ENCODE measurements around the gene SNRNP48. TPM values are rescaled to one million over a fixed set of nuclear protein-coding genes. Genes with fewer than 3 reads are reported as not detected.

The SNRNP48 gene
- total and polyA plus RNA-seq, 5 donors: 10.7 to 17.6 (median 14.4) TPM

GRCh38 chr6:7546020-7546369 is 44.0 kb upstream of the SNRNP48 start:
- Histone ChIP-seq H3K9me3 (ENCODE audit: control insufficient read depth, low read length) (no peaks in the 10 kb centered on the region), H3K4me1 (ENCODE audit: control insufficient read depth, insufficient read depth, low read length) (peaks cover 2% of the 10 kb centered on the region), H3K27me3 (ENCODE audit: control insufficient read depth, insufficient read depth) (no peaks in the 10 kb centered on the region), H3K4me3 (ENCODE audit: low read length) (no peak overlapping the region), H3K27ac (ENCODE audit: low read length) (peak overlapping the region; percentile 95)
- intact Hi-C loops (cut with DNase I): loop anchor here in 1 of 4 donors (10.0 kb wide), 1 partner anchor 121 kb away; no protein-coding TSS in a partner anchor
- WGBS: 75% methylated on average over 6 of the region's 6 CpGs
- ATAC-seq (no peak), DNase-seq (no peak)

- no peaks in the 10 kb centered on the region for H3K27me3 ChIP-seq (ENCODE audit: control insufficient read depth, insufficient read depth)
- no peak overlapping the region for H3K4me3 ChIP-seq (ENCODE audit: low read length)
- WGBS: 88% methylated on average over 2 of the region's 2 CpGs
- DNase-seq: no peak
- no peaks in the 10 kb centered on the region for H3K9me3 ChIP-seq (ENCODE audit: control insufficient read depth, low read length)
- ATAC-seq: no peak
- intact Hi-C loops (cut with DNase I): loop anchor here in 1 of 4 donors (10.0 kb wide), 1 partner anchor 122 kb away; no protein-coding TSS in a partner anchor
- no peak overlapping the region for H3K27ac ChIP-seq (ENCODE audit: low read length)
- peaks cover 2% of the 10 kb centered on the region for H3K4me1 ChIP-seq (ENCODE audit: control insufficient read depth, insufficient read depth, low read length)
Observed at GRCh38 chr6:7546383-7546782, 43.6 kb upstream of the SNRNP48 start.

GRCh38 chr6:7546896-7547295 is 43.1 kb upstream of the SNRNP48 start:
- Histone ChIP-seq H3K4me1 (ENCODE audit: control insufficient read depth, insufficient read depth, low read length) (peaks cover 2% of the 10 kb centered on the region), H3K27me3 (ENCODE audit: control insufficient read depth, insufficient read depth) (no peaks in the 10 kb centered on the region), H3K4me3 (ENCODE audit: low read length) (no peak overlapping the region), H3K27ac (ENCODE audit: low read length) (peak overlapping the region; percentile 30), H3K9me3 (ENCODE audit: control insufficient read depth, low read length) (no peaks in the 10 kb centered on the region)
- intact Hi-C loops (cut with DNase I): loop anchor here in 1 of 4 donors (10.0 kb wide), 1 partner anchor 122 kb away; no protein-coding TSS in a partner anchor
- ATAC-seq: no peak
- DNase-seq: no peak
- WGBS: 75% methylated on average over 4 of the region's 4 CpGs

GRCh38 chr6:7547315-7547714 is 42.7 kb upstream of the SNRNP48 start:
- peaks cover 2% of the 10 kb centered on the region for H3K4me1 ChIP-seq (ENCODE audit: control insufficient read depth, insufficient read depth, low read length)
- H3K27ac ChIP-seq (ENCODE audit: low read length): peak overlapping the region; percentile 30
- H3K4me3 ChIP-seq (ENCODE audit: low read length): no peak overlapping the region
- ATAC-seq (no peak), DNase-seq (no peak)
- intact Hi-C loops (cut with DNase I): loop anchor here in 1 of 4 donors (10.0 kb wide), 1 partner anchor 123 kb away; no protein-coding TSS in a partner anchor
- H3K27me3 ChIP-seq (ENCODE audit: control insufficient read depth, insufficient read depth): no peaks in the 10 kb centered on the region
- 92% methylated on average over 4 of the region's 4 CpGs for WGBS
- no peaks in the 10 kb centered on the region for H3K9me3 ChIP-seq (ENCODE audit: control insufficient read depth, low read length)

- 90% methylated on average over 2 of the region's 2 CpGs for WGBS
- H3K27ac ChIP-seq (ENCODE audit: low read length): no peak overlapping the region
- no peak for ATAC-seq
- H3K9me3 ChIP-seq (ENCODE audit: control insufficient read depth, low read length): no peaks in the 10 kb centered on the region
- no peak for DNase-seq
- H3K4me3 ChIP-seq (ENCODE audit: low read length): no peak overlapping the region
- intact Hi-C loops (cut with DNase I): no loop called here
- H3K4me1 ChIP-seq (ENCODE audit: control insufficient read depth, insufficient read depth, low read length): peaks cover 2% of the 10 kb centered on the region
- no peaks in the 10 kb centered on the region for H3K27me3 ChIP-seq (ENCODE audit: control insufficient read depth, insufficient read depth)
Observed at GRCh38 chr6:7550433-7550801, 39.6 kb upstream of the SNRNP48 start.

- Histone ChIP-seq H3K27ac (ENCODE audit: low read length) (no peak overlapping the region), H3K4me1 (ENCODE audit: control insufficient read depth, insufficient read depth, low read length) (no peaks in the 10 kb centered on the region), H3K4me3 (ENCODE audit: low read length) (no peak overlapping the region), H3K27me3 (ENCODE audit: control insufficient read depth, insufficient read depth) (no peaks in the 10 kb centered on the region), H3K9me3 (ENCODE audit: control insufficient read depth, low read length) (no peaks in the 10 kb centered on the region)
- DNase-seq: no peak
- 55% methylated on average over 6 of the region's 6 CpGs for WGBS
- ATAC-seq: peak in 1 of 2 donors; percentile 48
- intact Hi-C loops (cut with DNase I): no loop called here
Observed at GRCh38 chr6:7554533-7555275, 35.3 kb upstream of the SNRNP48 start.

- no peak overlapping the region for H3K4me3 ChIP-seq (ENCODE audit: low read length)
- H3K9me3 ChIP-seq (ENCODE audit: control insufficient read depth, low read length): no peaks in the 10 kb centered on the region
- H3K27me3 ChIP-seq (ENCODE audit: control insufficient read depth, insufficient read depth): no peaks in the 10 kb centered on the region
- ATAC-seq (peak; percentile 39 to 48), DNase-seq (no peak)
- H3K4me1 ChIP-seq (ENCODE audit: control insufficient read depth, insufficient read depth, low read length): no peaks in the 10 kb centered on the region
- 75% methylated on average over 11 of the region's 11 CpGs for WGBS
- intact Hi-C loops (cut with DNase I): no loop called here
- peak overlapping the region; percentile 73 for H3K27ac ChIP-seq (ENCODE audit: low read length)
Observed at GRCh38 chr6:7555671-7556070, 34.3 kb upstream of the SNRNP48 start.

GRCh38 chr6:7556394-7557106 is 33.4 kb upstream of the SNRNP48 start:
- ATAC-seq (no peak), DNase-seq (no peak)
- Histone ChIP-seq H3K27me3 (ENCODE audit: control insufficient read depth, insufficient read depth) (no peaks in the 10 kb centered on the region), H3K9me3 (ENCODE audit: control insufficient read depth, low read length) (no peaks in the 10 kb centered on the region), H3K27ac (ENCODE audit: low read length) (no peak overlapping the region), H3K4me3 (ENCODE audit: low read length) (no peak overlapping the region), H3K4me1 (ENCODE audit: control insufficient read depth, insufficient read depth, low read length) (peaks cover 5% of the 10 kb centered on the region)
- 78% methylated on average over 12 of the region's 12 CpGs for WGBS
- intact Hi-C loops (cut with DNase I): no loop called here

- H3K9me3 ChIP-seq (ENCODE audit: control insufficient read depth, low read length): no peaks in the 10 kb centered on the region
- 88% methylated on average over 2 of the region's 2 CpGs for WGBS
- intact Hi-C loops (cut with DNase I): no loop called here
- no peak overlapping the region for H3K4me3 ChIP-seq (ENCODE audit: low read length)
- H3K4me1 ChIP-seq (ENCODE audit: control insufficient read depth, insufficient read depth, low read length): peaks cover 5% of the 10 kb centered on the region
- no peak overlapping the region for H3K27ac ChIP-seq (ENCODE audit: low read length)
- no peaks in the 10 kb centered on the region for H3K27me3 ChIP-seq (ENCODE audit: control insufficient read depth, insufficient read depth)
- no peak for ATAC-seq
- no peak for DNase-seq
Observed at GRCh38 chr6:7557652-7558051, 32.3 kb upstream of the SNRNP48 start.

GRCh38 chr6:7558781-7559180 is 31.2 kb upstream of the SNRNP48 start:
- DNase-seq (no peak), ATAC-seq (no peak)
- Histone ChIP-seq H3K27ac (ENCODE audit: low read length) (no peak overlapping the region), H3K4me3 (ENCODE audit: low read length) (no peak overlapping the region), H3K9me3 (ENCODE audit: control insufficient read depth, low read length) (no peaks in the 10 kb centered on the region), H3K27me3 (ENCODE audit: control insufficient read depth, insufficient read depth) (no peaks in the 10 kb centered on the region), H3K4me1 (ENCODE audit: control insufficient read depth, insufficient read depth, low read length) (peaks cover 5% of the 10 kb centered on the region)
- intact Hi-C loops (cut with DNase I): no loop called here
- 86% methylated on average over 4 of the region's 4 CpGs for WGBS

GRCh38 chr6:7559196-7559595 is 30.8 kb upstream of the SNRNP48 start:
- H3K27me3 ChIP-seq (ENCODE audit: control insufficient read depth, insufficient read depth): no peaks in the 10 kb centered on the region
- no peak overlapping the region for H3K27ac ChIP-seq (ENCODE audit: low read length)
- DNase-seq (no peak), ATAC-seq (no peak)
- peaks cover 5% of the 10 kb centered on the region for H3K4me1 ChIP-seq (ENCODE audit: control insufficient read depth, insufficient read depth, low read length)
- H3K4me3 ChIP-seq (ENCODE audit: low read length): no peak overlapping the region
- intact Hi-C loops (cut with DNase I): no loop called here
- H3K9me3 ChIP-seq (ENCODE audit: control insufficient read depth, low read length): no peaks in the 10 kb centered on the region
- 80% methylated on average over 6 of the region's 6 CpGs for WGBS
